Activated CD4-positive, CD25-positive, alpha-beta regulatory T cell treated with anti-CD3 and anti-CD28 coated beads, Interleukin-2, amount 50 U/mL, for 72 hours (primary cell): ENCODE measurements around the gene GALE.
A peak's percentile ranks its signal among the peaks of the same experiment; 100 is the strongest.
"Not testable (repeated sequence)": the region's sequence is repeated elsewhere in the genome, so short reads cannot be mapped to it uniquely, and the experiment has no call there.

Experiments used
- DNase-seq: peaks from one replicate; pipeline ENCODE4 v3.0.0; 2021

GALE gene

DNA sequence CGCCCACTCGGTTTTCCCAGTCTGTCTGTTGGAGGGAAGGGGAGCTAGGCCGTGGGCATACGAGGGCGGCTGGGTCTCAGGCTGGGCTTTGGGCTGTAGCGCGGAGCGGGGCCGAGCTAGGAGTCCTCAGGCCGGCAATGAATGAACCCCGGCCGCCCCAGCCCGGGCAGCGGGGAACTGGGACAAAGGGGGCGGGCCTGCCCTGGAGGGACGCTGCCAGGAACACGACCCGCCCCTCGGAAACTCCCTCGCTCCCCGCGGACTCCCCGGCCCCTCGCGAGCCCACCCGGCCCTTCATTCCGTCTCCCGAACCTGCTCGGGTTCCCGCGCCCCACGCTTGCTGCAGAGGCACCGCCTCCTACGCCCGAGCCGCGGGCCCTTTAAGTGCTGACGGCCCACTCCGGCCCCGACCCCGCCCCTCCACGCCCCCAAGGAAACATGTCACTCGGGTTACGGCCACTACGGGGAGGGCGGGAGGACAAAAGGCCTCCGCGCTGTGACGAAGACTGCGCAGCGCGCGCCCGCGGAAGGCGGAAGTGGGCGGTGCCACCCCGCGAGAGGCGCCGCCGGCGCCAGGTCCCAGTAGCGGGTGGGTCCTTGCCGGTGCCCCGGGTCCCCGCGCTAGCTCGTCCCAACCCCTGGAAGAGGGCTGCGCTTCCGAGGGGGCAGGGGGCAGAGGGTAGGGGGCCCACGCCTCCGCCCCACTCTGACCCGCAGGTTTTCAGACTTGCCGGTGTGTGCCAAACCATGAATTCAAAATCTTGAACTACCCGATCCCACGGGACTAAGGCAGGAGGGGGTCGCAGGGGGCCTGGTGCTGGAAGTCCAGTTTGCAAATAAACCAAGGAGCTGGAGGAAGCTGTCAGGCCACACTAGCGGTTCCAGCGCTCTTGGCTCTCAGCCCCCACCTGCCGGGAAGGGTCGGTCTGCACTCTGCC lies at the start of gene GALE:
Gene GALE, minus strand, starts transcription at position 355 of the 938 bp plus-strand sequence. CDS start 1,747 bp downstream, outside the sequence.
- peak; percentile 94 for DNase-seq

- DNase-seq, result no peak
These were observed 48.4 kb upstream of the GALE start for GRCh38 chr1:23848673-23849616.

DNA sequence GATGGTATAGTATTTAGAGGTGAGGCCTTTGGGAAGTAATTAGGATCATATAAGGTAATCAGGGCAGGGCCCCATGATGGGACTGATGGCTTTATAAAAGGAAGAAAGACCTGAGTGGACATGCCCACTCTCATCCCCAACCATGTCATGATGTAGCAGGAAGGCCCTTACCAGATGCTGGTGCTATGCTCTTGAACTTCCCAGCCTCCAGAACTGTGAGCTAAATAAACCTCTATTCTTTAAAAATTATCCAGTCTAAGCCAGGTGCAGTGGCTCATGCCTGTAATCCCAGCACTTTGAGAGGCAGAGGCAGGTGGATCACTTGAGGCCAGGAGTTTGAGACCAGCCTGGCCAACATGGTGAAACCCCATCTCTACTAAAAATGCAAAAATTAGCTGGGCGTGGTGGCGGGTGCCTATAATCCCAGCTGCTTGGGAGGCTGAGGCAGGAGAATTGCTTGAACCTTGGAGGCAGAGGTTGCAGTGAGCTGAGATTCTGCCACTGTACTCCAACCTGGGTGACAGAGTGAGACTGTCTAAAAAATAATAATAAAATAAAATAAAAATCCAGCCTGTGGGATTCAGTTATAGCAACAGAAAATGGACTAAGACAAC lies 47.0 kb upstream of the GALE start:
- not testable (repeated sequence) for DNase-seq

- no peak for DNase-seq
These were observed 44.6 kb upstream of the GALE start for GRCh38 chr1:23845163-23845562.

DNA sequence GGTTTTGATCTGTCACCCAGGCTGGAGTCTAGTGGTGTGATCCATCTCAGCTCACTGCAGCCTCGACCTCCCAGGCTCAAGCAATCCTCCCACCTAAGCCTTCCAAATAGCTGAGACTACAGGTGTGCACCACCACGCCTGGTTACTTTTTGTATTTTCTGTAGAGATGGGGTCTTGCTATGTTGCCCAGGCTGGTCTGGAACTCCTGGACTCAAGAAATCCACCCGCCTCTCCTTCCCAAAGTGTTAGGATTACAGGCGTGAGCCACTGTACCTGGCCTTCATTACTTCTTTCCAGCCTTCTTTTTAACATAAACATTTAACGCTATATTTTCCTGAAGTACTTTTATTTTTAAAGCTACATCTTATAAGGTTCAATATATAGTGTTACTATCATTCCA lies 43.1 kb upstream of the GALE start:
- DNase-seq, result no peak

GRCh38 chr1:23838401-23838866 lies 37.9 kb upstream of the GALE start:
- DNase-seq, result peak; percentile 72

GRCh38 chr1:23837908-23838307 lies 37.4 kb upstream of the GALE start:
- no peak for DNase-seq

DNA sequence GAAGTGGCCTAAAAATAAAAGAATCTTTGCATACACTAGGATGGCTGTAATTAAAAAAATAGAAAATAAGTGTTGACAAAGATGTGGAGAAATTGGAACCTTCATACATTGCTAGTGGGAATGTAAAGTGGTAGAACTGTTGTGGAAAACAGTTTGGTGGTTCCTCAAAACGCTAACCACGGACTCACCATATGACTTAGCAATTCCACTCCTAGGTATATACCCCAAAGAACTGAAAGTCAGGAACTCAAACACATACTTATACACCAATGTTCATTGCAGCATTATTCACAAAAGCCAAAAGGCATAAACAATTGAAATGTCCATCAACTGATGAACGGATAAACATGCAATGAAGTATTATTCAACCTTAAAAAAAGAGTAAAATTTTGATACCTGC lies 35.5 kb upstream of the GALE start:
- no peak for DNase-seq

- DNase-seq, result not testable (repeated sequence)
These were observed 33.6 kb upstream of the GALE start for GRCh38 chr1:23834156-23834555.

DNA sequence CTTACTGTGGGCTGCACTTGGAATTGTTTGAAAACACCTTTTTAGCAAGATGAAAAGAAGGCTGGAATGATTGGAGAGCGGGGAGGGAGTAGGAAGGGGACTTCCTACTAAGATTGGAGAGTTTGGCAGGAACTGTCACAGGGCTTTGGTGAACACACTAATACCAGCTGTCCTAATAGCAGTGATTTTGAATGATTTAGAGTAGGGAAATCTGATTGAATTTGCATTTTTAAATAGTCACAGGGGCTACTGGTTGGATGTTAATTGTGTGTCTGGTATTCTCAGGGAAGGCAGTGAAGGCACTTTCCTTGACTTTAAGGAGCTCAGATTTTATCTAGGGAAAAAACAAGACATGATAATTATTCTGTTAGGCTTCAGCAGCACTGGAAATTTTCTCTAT lies 27.2 kb upstream of the GALE start:
- no peak for DNase-seq

GRCh38 chr1:23826590-23826989 lies 26.0 kb upstream of the GALE start:
- not testable (repeated sequence) for DNase-seq

- no peak for DNase-seq
These were observed 25.4 kb upstream of the GALE start for GRCh38 chr1:23825762-23826522.

GRCh38 chr1:23825076-23825761 lies 24.7 kb upstream of the GALE start, which contains the start of gene HMGCL:
HMGCL (minus strand) TSS chr1:23825429; CDS start chr1:23825415, 14 bp downstream.
- DNase-seq, result peak; percentile 80

- DNase-seq, result no peak
These were observed 24.1 kb upstream of the GALE start for GRCh38 chr1:23824711-23825075.

DNA sequence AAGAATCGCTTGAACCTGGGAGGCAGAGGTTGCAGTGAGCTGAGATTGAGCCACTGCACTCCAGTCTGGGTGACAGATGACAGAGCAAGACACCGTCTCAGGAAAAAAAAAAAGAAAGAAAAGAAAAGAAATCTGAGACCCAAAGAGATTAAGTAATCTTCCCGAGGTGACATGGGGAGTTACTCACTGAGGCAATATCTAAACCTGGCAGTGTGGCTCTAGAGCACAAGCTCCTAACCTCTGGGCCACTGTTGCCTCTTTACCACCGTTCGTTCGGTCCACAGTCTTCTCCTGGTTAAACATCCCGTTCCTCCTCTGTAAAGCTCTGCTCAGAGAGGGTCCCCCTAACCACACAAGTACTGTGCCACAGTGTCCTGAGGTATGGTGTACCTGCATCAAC lies 23.2 kb upstream of the GALE start:
- DNase-seq, result no peak

- DNase-seq, result no peak
These were observed 17.1 kb upstream of the GALE start for GRCh38 chr1:23817633-23818032.

GRCh38 chr1:23816906-23817305 lies 16.4 kb upstream of the GALE start:
- DNase-seq, result no peak

DNA sequence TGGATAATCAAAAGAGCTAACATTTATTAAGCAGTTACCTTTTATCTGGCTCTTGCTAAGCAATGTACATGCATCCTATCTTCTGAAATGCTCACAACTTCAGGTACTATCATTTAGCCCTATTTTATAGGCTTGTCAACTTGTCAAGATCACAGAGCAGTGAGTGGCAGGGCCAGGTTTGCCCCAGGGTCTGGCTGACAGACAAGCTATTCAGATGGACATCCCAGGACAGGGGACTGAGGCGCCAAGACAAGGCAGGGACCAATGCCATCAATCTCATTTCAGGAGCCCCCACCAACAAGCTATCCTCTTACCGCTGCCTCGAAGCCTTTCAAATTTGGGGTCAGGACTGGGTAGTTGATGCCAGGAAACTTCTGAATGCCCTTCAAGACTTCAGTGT lies 15.8 kb upstream of the GALE start:
- DNase-seq, result no peak

DNA sequence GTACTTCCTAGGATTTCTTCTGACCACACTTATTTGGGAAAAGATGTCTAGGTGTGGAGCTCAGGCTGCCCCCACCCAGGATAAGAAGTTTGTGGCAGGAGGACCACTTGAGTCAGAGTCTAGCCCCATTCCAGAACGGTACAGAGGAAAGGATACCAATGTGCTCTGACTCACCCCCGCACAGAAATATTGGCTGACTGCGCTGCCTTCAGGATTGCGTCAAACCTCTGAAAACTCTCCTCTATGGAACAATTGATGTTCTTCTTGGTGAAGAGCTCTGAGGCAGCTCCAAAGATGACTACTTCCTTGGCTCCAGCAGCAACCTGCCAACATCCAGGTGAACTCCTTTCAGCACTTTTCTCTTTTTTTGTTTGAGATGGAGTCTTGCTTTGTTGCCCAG lies 13.5 kb upstream of the GALE start:
- DNase-seq, result no peak

GRCh38 chr1:23810818-23811540 lies 10.4 kb upstream of the GALE start:
- DNase-seq, result peak; percentile 50

- peak; percentile 73 for DNase-seq
These were observed 9.2 kb upstream of the GALE start for GRCh38 chr1:23809751-23810171.
